OCI-LY3 (cell line): ENCODE results near the gene DOCK4.

ENCODE experiments used
- H2AFZ ChIP-seq: fragments of 200-600, 300-600 bp; shearing (Covaris generic); 2 replicates; pipeline ENCODE4 v1.6.0; 2014; ENCODE audit warnings: antibody characterized with exemption, low read depth, low read length
- H3K27ac ChIP-seq: fragments of 200-600, 300-600 bp; sonication (generic); 2 replicates; pipeline ENCODE4 v1.5.1; 2014; ENCODE audit warnings: mild to moderate bottlenecking, low read length, moderate library complexity, mixed read lengths
- H3K27me3 ChIP-seq: fragments of 200-600, 300-600 bp; sonication (generic); 2 replicates; pipeline ENCODE4 v1.6.1; 2014; ENCODE audit warnings: low read depth, low read length, mixed read lengths
- H3K36me3 ChIP-seq: fragments of 200-600, 300-600 bp; sonication (generic); replicated peaks from 2 replicates; pipeline ENCODE3; 2014; ENCODE audit warnings: low read depth, low read length, mixed read lengths
- H3K4me1 ChIP-seq: fragments of 300-600, 200-600 bp; sonication (generic); 2 replicates; pipeline ENCODE4 v1.6.1; 2014; ENCODE audit warnings: low read length, mixed read lengths
- H3K4me2 ChIP-seq: fragments of 200-600, 300-600 bp; sonication (generic); 2 replicates; pipeline ENCODE4 v1.6.1; 2014; ENCODE audit warnings: low read length, mixed read lengths
- H3K4me3 ChIP-seq: fragments of 300-600, 200-600 bp; sonication (generic); 2 replicates; pipeline ENCODE4 v1.5.1; 2014; ENCODE audit warnings: antibody characterized with exemption, mild to moderate bottlenecking, low read length, moderate library complexity
- H3K79me2 ChIP-seq: fragments of 300-600, 200-600 bp; shearing (Covaris generic); 2 replicates; pipeline ENCODE4 v1.6.1; 2014; ENCODE audit warnings: mild to moderate bottlenecking, low read length, mixed read lengths
- H3K9ac ChIP-seq: fragments of 300-600, 200-600 bp; shearing (Covaris generic); 2 replicates; pipeline ENCODE4 v1.6.0; 2014; ENCODE audit warnings: mild to moderate bottlenecking, low read length, moderate library complexity
- H3K9me3 ChIP-seq: fragments of 200-600, 300-600 bp; shearing (Covaris generic); 2 replicates; pipeline ENCODE4 v1.6.1; 2014; ENCODE audit warnings: low read length, mixed read lengths; ENCODE audit not compliant: insufficient read depth
- H4K20me1 ChIP-seq: fragments of 200-600, 300-600 bp; sonication (generic); 2 replicates; pipeline ENCODE4 v1.6.1; 2016; ENCODE audit warnings: low read length, mixed read lengths; ENCODE audit not compliant: insufficient read depth
- EZH2phosphoT487 ChIP-seq: fragments of 200-600 bp; shearing (Covaris generic); IDR thresholded peaks from 2 replicates; pipeline ENCODE4 v1.6.1; 2018; ENCODE audit warnings: antibody characterized with exemption, mixed run types, low read depth
- TF ChIP-seq, protein P1 (sequence below): fragments of 200-600, 300-600 bp; sonication (generic); IDR thresholded peaks from 2 replicates; pipeline ENCODE4 v1.5.1; 2014; ENCODE audit warnings: antibody characterized with exemption, low read length, low read depth

DOCK4 gene

DNA sequence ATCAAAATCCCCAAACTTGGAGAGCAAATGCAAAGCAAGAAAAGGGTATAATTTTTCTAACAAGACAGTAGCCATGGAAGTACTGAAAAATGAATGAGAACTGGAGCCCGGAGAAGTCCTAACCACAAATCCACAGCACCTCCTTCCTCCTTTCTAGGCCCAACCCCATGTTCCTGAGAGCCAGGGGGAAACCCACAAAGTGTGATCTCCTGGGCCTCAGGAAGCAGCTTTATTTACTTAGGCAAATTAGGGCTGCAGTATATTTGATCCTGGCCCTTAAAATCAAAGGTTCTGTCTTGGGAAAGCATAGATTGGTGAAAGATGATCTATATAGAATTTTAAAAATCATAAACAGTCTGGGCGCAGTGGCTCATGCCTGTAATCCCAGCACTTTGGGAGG lies 103.0 kb downstream of the DOCK4 start:
- Histone ChIP-seq H2AFZ (no peak overlapping the region), H3K9ac (no peak overlapping the region), H3K9me3 (no peaks in the 10 kb centered on the region), H3K27ac (no peak overlapping the region), H3K27me3 (no peaks in the 10 kb centered on the region), H4K20me1 (no peaks in the 10 kb centered on the region), H3K4me2 (peak overlapping the region; percentile 16; the same call in 1 of the 2 replicates), H3K4me1 (peaks cover 7% of the 10 kb centered on the region), H3K79me2 (no peaks in the 10 kb centered on the region), H3K36me3 (no peaks in the 10 kb centered on the region), H3K4me3 (no peak overlapping the region)
- TF ChIP-seq, protein P1, sequence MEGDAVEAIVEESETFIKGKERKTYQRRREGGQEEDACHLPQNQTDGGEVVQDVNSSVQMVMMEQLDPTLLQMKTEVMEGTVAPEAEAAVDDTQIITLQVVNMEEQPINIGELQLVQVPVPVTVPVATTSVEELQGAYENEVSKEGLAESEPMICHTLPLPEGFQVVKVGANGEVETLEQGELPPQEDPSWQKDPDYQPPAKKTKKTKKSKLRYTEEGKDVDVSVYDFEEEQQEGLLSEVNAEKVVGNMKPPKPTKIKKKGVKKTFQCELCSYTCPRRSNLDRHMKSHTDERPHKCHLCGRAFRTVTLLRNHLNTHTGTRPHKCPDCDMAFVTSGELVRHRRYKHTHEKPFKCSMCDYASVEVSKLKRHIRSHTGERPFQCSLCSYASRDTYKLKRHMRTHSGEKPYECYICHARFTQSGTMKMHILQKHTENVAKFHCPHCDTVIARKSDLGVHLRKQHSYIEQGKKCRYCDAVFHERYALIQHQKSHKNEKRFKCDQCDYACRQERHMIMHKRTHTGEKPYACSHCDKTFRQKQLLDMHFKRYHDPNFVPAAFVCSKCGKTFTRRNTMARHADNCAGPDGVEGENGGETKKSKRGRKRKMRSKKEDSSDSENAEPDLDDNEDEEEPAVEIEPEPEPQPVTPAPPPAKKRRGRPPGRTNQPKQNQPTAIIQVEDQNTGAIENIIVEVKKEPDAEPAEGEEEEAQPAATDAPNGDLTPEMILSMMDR = no peak
- no peak for TF ChIP-seq EZH2phosphoT487

DNA sequence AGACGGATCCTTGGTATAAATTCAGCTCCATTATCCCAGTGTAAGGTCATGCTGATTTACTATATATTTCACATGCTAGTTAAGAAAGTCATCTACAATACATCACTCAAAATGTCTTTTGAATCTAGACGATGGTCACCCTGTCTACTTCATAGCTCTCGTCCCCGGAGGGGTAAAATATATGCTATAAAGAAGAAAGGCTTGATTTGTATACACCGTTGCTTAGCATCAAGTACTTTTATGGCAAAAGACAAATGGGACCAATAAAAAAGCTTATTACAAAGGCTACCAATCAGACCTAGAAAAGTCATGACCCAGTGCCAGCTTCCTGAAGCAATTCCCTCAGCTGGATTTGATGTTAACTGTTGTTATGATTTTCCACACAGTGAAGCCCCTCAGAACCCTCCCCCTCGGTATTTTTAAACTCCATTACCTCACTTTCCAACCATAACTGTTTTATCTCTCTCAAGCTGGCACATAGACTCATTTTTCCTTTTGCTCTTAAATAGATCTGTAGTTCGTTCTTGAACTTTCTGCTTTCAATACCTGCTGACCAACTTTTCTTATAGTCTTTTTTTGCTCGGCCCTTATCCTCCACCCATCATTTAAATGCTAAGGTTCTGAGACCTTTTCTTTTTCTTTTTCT lies 104.9 kb downstream of the DOCK4 start:
- Histone ChIP-seq H3K4me2 (no peak overlapping the region), H3K27ac (no peak overlapping the region)

DNA sequence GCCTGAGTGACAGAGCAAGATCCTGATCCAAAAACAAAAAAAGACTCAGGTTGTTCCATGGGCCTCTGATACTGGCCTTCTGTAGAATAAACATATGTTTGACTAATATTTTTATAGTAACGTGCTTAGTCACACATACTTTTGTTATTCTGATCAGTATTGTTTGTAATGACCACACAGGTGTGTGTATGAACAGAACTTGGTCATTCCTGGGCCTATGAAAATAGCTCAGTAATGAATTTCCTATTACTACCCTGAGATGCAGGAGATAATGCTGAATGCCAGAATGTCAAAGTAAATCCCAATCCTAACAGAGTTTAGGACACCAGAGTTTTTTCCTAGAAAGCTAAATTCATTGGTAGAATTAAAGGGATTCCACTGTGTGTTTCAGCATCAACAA lies 108.7 kb downstream of the DOCK4 start:
- Histone ChIP-seq H3K9me3 (no peaks in the 10 kb centered on the region), H3K27me3 (no peaks in the 10 kb centered on the region), H3K4me1 (no peaks in the 10 kb centered on the region), H4K20me1 (no peaks in the 10 kb centered on the region), H3K27ac (no peak overlapping the region), H3K4me3 (no peak overlapping the region), H3K9ac (no peak overlapping the region), H2AFZ (no peak overlapping the region), H3K4me2 (no peak overlapping the region), H3K36me3 (no peaks in the 10 kb centered on the region), H3K79me2 (no peaks in the 10 kb centered on the region)
- TF ChIP-seq, protein P1 = no peak
- TF ChIP-seq EZH2phosphoT487 = no peak

More for the DNA sequence above, 104.9 kb downstream of the DOCK4 start:
- no peak for TF ChIP-seq EZH2phosphoT487
- TF ChIP-seq, protein P1 = no peak
- Histone ChIP-seq H3K9me3 (no peaks in the 10 kb centered on the region), H2AFZ (no peak overlapping the region), H3K79me2 (no peaks in the 10 kb centered on the region), H4K20me1 (no peaks in the 10 kb centered on the region), H3K27me3 (no peaks in the 10 kb centered on the region), H3K36me3 (no peaks in the 10 kb centered on the region), H3K4me3 (no peak overlapping the region), H3K9ac (no peak overlapping the region), H3K4me1 (peaks cover 7% of the 10 kb centered on the region)

DNA sequence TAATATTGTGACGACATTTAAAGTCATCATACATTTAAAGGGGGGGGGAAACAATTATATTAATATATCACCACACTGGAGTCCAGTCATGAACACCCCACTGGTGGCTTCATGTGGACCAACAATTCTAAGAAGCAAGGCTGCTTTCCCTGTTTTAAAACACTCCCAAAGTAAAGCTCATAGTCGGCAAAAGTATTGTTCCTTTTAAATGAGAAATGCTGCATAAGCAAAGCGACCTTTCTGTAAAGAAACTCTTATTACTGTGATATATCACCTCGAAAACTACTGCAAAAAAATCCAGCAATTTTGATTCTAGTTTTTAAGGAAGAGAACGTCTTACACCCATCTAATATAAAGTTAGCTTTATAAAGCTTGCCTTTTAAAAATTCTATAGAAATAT lies 112.8 kb downstream of the DOCK4 start:
- H3K9ac ChIP-seq = no peak overlapping the region
- H2AFZ ChIP-seq = no peak overlapping the region
- no peak overlapping the region for H3K27ac ChIP-seq
- H3K4me3 ChIP-seq = no peak overlapping the region
- H3K27me3 ChIP-seq = no peaks in the 10 kb centered on the region
- H3K4me1 ChIP-seq = no peaks in the 10 kb centered on the region
- H3K79me2 ChIP-seq = no peaks in the 10 kb centered on the region
- no peak overlapping the region for H3K4me2 ChIP-seq
- no peak for TF ChIP-seq EZH2phosphoT487
- TF ChIP-seq, protein P1 = no peak
- H3K9me3 ChIP-seq = no peaks in the 10 kb centered on the region
- no peaks in the 10 kb centered on the region for H3K36me3 ChIP-seq
- H4K20me1 ChIP-seq = no peaks in the 10 kb centered on the region
